GM18868 (cell line): ENCODE results near the gene BDH2.

Source experiments
- ATAC-seq: cut with Tn5 transposase; IDR thresholded peaks from one replicate; pipeline ENCODE4 v1.9.1; 2021; ENCODE audit warnings: mild to moderate bottlenecking, moderate library complexity; ENCODE audit not compliant: unreplicated experiment

BDH2 gene

GRCh38 chr4:103029300-103029699, 70.3 kb downstream of the BDH2 start:
- no peak for ATAC-seq
